Measurements from ENCODE around the gene LRRTM4.

Gene LRRTM4

GRCh38 chr2:76763276-76763675 lies 758.9 kb downstream of the LRRTM4 start:
- no peak for DNase-seq (ENCODE audit: low read depth)
- TF ChIP-seq CTCF (IDR thresholded peaks at IDR 0.05; ENCODE audit: insufficient read depth, low read depth, low read length, missing control alignments): no peak
- no peak overlapping the region for H3K4me3 ChIP-seq (ENCODE audit: low read length)

- no peak for TF ChIP-seq CTCF (IDR thresholded peaks at IDR 0.05; ENCODE audit: insufficient read depth, low read depth, low read length, missing control alignments)
Measured at GRCh38 chr2:76760367-76760704, 761.8 kb downstream of the LRRTM4 start.

GRCh38 chr2:76759634-76760366 lies 762.4 kb downstream of the LRRTM4 start:
- no peak for DNase-seq (ENCODE audit: low read depth)
- no peak for TF ChIP-seq CTCF (IDR thresholded peaks at IDR 0.05; ENCODE audit: insufficient read depth, low read depth, low read length, missing control alignments)
- H3K4me3 ChIP-seq (ENCODE audit: low read length): no peak overlapping the region

More at GRCh38 chr2:76760367-76760704, 761.8 kb downstream of the LRRTM4 start:
- DNase-seq (ENCODE audit: low read depth): no peak
- no peak overlapping the region for H3K4me3 ChIP-seq (ENCODE audit: low read length)

- no peak for TF ChIP-seq CTCF (IDR thresholded peaks at IDR 0.05; ENCODE audit: insufficient read depth, low read depth, low read length, missing control alignments)
- no peak for DNase-seq (ENCODE audit: low read depth)
- H3K4me3 ChIP-seq (ENCODE audit: low read length): no peak overlapping the region
Measured at GRCh38 chr2:76752506-76752905, 769.7 kb downstream of the LRRTM4 start.

GRCh38 chr2:76749858-76750257 lies 772.3 kb downstream of the LRRTM4 start:
- no peak overlapping the region for H3K4me3 ChIP-seq (ENCODE audit: low read length)
- no peak for DNase-seq (ENCODE audit: low read depth)
- no peak for TF ChIP-seq CTCF (IDR thresholded peaks at IDR 0.05; ENCODE audit: insufficient read depth, low read depth, low read length, missing control alignments)

GRCh38 chr2:76748581-76749296 lies 773.4 kb downstream of the LRRTM4 start:
- no peak overlapping the region for H3K4me3 ChIP-seq (ENCODE audit: low read length)
- TF ChIP-seq CTCF (IDR thresholded peaks at IDR 0.05; ENCODE audit: insufficient read depth, low read depth, low read length, missing control alignments): no peak
- DNase-seq (ENCODE audit: low read depth): no peak

Data from epithelial cell of esophagus (primary cell).